ENCODE data around the gene MAN2B2.

DNA sequence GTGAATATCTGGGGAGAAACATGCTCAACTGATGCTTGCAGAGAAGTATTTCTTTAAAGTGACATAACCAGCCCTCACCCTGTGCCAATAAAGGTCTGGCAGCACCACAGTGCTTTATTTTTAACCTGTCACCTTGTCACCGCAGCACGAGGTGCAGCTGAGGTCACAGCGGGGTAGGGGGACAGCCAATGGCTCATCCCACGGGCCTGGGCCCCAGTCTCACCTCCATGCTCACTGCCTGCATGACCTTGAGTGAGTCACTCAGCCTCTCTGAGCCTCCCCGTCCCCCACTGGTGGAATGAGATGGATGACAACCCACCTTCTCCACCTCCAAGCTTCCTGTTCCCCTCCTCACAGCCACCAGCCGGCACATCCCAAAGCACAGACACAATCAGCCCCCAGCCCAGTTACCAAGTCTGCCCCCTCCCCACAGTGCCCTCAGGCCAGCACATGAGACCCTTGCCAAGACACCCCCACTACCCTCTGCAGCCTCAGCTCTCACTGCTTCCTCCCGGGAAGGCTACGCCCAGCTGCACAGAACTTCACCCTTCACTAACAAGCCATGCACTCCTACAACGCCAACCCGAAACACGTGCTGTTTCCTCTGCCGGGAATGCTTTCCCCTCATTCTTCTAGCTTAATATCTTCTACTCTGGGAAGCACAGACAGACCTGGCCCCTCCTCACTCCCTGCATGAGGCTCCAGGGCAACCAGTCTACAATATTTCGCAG, 24.9 kb upstream of the MAN2B2 start:
- TF ChIP-seq, protein P1, sequence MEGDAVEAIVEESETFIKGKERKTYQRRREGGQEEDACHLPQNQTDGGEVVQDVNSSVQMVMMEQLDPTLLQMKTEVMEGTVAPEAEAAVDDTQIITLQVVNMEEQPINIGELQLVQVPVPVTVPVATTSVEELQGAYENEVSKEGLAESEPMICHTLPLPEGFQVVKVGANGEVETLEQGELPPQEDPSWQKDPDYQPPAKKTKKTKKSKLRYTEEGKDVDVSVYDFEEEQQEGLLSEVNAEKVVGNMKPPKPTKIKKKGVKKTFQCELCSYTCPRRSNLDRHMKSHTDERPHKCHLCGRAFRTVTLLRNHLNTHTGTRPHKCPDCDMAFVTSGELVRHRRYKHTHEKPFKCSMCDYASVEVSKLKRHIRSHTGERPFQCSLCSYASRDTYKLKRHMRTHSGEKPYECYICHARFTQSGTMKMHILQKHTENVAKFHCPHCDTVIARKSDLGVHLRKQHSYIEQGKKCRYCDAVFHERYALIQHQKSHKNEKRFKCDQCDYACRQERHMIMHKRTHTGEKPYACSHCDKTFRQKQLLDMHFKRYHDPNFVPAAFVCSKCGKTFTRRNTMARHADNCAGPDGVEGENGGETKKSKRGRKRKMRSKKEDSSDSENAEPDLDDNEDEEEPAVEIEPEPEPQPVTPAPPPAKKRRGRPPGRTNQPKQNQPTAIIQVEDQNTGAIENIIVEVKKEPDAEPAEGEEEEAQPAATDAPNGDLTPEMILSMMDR (IDR thresholded peaks at IDR 0.05; ENCODE audit: insufficient read depth, low read length, poor library complexity, severe bottlenecking): no peak
- TF ChIP-seq EZH2phosphoT487 (conservative IDR thresholded peaks at IDR 0.05; ENCODE audit: low read length): no peak
